Ovary (tissue), 3 donors: Measurements from ENCODE around the gene RFX5.

Experiments used
- EP300 ChIP-seq: sonication (generic); formaldehyde crosslinking; IDR thresholded peaks from one replicate; pipeline ENCODE4 v1.6.1; 2017; ENCODE audit warnings: antibody characterized with exemption
- POLR2A ChIP-seq: fragments of 450-650 bp; IDR thresholded peaks from one replicate; pipeline ENCODE4 v1.6.1; 2017; ENCODE audit warnings: antibody characterized with exemption, mild to moderate bottlenecking, moderate library complexity
- TF ChIP-seq, protein P1 (sequence below), 3 donors: fragments of 450-650 bp in 2 of 3; fragments of 200-600 bp in 1 of 3; IDR thresholded peaks; one replicate each; pipeline versions ENCODE4 v1.5.1 to v1.8.0; 2016 to 2022; ENCODE audit warnings: antibody characterized with exemption in 3 of 3, mild to moderate bottlenecking in 1 of 3
- donor health status: DM: no; HTN: no; CAD: no.

DNA sequence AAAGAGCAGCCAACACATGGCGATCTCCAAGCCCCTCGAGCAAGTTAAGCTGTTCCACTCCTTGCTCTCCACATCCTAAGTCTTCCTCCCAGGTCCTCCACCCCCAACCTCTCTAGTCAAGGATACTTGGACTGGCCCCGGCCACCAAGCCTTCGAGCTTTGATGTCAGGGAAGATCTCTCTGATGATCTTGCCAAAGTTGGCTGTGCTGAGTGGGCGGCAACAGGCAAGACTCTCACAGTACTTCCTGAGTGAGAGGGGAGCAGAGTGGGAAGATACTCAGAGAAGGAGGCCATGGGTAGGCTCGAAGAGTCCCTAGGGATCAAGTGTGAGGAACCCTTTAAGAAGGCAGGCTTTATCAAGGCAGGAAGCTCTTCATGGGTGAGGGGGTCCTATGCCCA, 2.8 kb downstream of the RFX5 start:
- TF ChIP-seq, protein P1, sequence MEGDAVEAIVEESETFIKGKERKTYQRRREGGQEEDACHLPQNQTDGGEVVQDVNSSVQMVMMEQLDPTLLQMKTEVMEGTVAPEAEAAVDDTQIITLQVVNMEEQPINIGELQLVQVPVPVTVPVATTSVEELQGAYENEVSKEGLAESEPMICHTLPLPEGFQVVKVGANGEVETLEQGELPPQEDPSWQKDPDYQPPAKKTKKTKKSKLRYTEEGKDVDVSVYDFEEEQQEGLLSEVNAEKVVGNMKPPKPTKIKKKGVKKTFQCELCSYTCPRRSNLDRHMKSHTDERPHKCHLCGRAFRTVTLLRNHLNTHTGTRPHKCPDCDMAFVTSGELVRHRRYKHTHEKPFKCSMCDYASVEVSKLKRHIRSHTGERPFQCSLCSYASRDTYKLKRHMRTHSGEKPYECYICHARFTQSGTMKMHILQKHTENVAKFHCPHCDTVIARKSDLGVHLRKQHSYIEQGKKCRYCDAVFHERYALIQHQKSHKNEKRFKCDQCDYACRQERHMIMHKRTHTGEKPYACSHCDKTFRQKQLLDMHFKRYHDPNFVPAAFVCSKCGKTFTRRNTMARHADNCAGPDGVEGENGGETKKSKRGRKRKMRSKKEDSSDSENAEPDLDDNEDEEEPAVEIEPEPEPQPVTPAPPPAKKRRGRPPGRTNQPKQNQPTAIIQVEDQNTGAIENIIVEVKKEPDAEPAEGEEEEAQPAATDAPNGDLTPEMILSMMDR (IDR thresholded peaks at IDR 0.05): no peak
- no peak for TF ChIP-seq POLR2A
- TF ChIP-seq EP300: no peak
